ENCODE measurements around the gene FA2H. TPM values are rescaled to one million over a fixed set of nuclear protein-coding genes. Genes with fewer than 3 reads are reported as not detected.

FA2H gene
- total RNA-seq, 1 donor from 2014 or later = not detected

- DNase-seq = peak; percentile 60
- Mint-ChIP-seq H3K9me3 (no peaks in the 10 kb centered on the region), H3K27me3 (peaks cover 2% of the 10 kb centered on the region), H3K36me3 (ENCODE audit: low read depth) (no peaks in the 10 kb centered on the region), H3K4me3 (no peak overlapping the region), H3K4me1 (no peaks in the 10 kb centered on the region), H3K27ac (no peak overlapping the region)
- intact Hi-C loops (cut with micrococcal nuclease) = no loop called here
These were observed 14.4 kb downstream of the FA2H start for GRCh38 chr16:74760007-74760767.

DNA sequence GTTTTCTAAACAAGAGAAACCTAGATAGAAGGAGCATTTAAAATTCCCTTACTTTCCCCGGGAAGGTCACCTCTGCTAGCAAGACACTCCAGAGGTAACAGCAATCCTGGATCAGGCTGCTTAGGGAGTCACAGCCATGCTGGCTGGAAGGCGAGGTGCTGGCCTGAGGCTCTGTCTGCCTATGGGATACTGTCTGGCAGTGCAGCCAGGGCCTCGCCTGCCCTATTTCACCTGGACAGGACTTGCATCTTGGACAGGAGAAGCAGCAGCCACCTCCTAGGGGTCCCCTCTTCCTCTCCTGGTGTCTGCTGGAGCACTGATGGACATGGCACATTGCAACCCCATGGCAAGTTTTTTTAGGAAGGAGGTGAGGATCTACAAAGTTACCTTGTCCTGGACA, 15.1 kb downstream of the FA2H start:
- intact Hi-C loops (cut with micrococcal nuclease) = no loop called here
- H3K27me3 Mint-ChIP-seq = peaks cover 2% of the 10 kb centered on the region
- no peaks in the 10 kb centered on the region for H3K4me1 Mint-ChIP-seq

GRCh38 chr16:74758801-74759200, 15.8 kb downstream of the FA2H start:
- DNase-seq = no peak
- H3K4me3 Mint-ChIP-seq = no peak overlapping the region
- no peaks in the 10 kb centered on the region for H3K36me3 Mint-ChIP-seq (ENCODE audit: low read depth)
- H3K27ac Mint-ChIP-seq = no peak overlapping the region
- H3K27me3 Mint-ChIP-seq = peaks cover 3% of the 10 kb centered on the region
- intact Hi-C loops (cut with micrococcal nuclease) = no loop called here
- H3K4me1 Mint-ChIP-seq = no peaks in the 10 kb centered on the region
- H3K9me3 Mint-ChIP-seq = no peaks in the 10 kb centered on the region

More for the DNA sequence above, 15.1 kb downstream of the FA2H start:
- Mint-ChIP-seq H3K27ac (no peak overlapping the region), H3K9me3 (no peaks in the 10 kb centered on the region), H3K4me3 (no peak overlapping the region), H3K36me3 (ENCODE audit: low read depth) (no peaks in the 10 kb centered on the region)
- DNase-seq = no peak

- H3K9me3 Mint-ChIP-seq = no peaks in the 10 kb centered on the region
- H3K4me3 Mint-ChIP-seq = no peak overlapping the region
- no peaks in the 10 kb centered on the region for H3K36me3 Mint-ChIP-seq (ENCODE audit: low read depth)
- intact Hi-C loops (cut with micrococcal nuclease) = no loop called here
- H3K27me3 Mint-ChIP-seq = peaks cover 4% of the 10 kb centered on the region
- no peak for DNase-seq
- no peak overlapping the region for H3K27ac Mint-ChIP-seq
- H3K4me1 Mint-ChIP-seq = no peaks in the 10 kb centered on the region
These were observed 17.3 kb downstream of the FA2H start for GRCh38 chr16:74757349-74757748.

DNA sequence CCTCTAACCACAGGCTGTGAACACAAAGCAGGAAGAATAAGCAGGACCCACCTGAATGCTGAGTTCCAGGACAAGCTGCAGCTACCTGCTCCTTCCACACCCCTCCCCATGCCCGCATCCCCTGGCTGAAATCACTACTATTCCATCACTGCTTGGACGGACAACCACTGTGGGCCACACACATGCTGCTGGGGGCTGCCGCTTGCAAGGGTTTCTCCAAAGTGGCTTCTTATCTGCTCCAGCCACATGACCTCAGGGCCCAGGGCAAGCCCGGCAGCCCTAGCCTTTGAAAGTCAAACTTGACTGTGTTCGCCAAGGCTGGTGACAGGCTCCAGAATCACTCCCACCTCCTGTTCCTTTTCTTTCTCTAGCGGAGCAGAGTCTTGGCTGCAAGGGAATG, 18.4 kb downstream of the FA2H start:
- Mint-ChIP-seq H3K27me3 (peaks cover 4% of the 10 kb centered on the region), H3K4me1 (no peaks in the 10 kb centered on the region)
- intact Hi-C loops (cut with micrococcal nuclease) = no loop called here

GRCh38 chr16:74753180-74753579, 21.4 kb downstream of the FA2H start:
- no peak for DNase-seq
- Mint-ChIP-seq H3K9me3 (no peaks in the 10 kb centered on the region), H3K27ac (no peak overlapping the region), H3K27me3 (peaks cover 4% of the 10 kb centered on the region), H3K36me3 (ENCODE audit: low read depth) (no peaks in the 10 kb centered on the region), H3K4me1 (no peaks in the 10 kb centered on the region), H3K4me3 (no peak overlapping the region)
- intact Hi-C loops (cut with micrococcal nuclease) = no loop called here

More for the DNA sequence above, 18.4 kb downstream of the FA2H start:
- Mint-ChIP-seq H3K4me3 (no peak overlapping the region), H3K9me3 (no peaks in the 10 kb centered on the region), H3K27ac (no peak overlapping the region), H3K36me3 (ENCODE audit: low read depth) (no peaks in the 10 kb centered on the region)
- DNase-seq = no peak

DNA sequence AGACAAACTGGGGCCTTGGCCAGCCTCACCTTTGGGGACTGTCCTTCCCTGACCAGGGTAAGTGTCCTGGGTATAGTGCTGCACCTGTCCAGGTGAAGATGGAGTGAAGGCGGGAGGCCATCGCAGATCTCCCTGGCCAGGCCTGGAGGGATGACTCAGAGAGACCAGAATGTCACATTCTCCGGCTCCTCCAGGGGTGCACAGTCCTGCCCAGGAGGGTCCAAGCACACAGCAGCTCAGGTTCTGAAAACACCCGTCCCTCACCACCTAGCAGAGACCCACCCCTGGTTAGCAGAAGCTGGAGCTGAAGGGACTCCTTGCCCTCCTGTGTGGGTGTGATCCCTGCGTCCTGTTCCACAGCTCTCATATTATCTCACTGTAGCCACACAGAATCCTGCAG, 21.9 kb downstream of the FA2H start:
- no peak overlapping the region for H3K27ac Mint-ChIP-seq
- H3K27me3 Mint-ChIP-seq = peaks cover 4% of the 10 kb centered on the region
- H3K9me3 Mint-ChIP-seq = no peaks in the 10 kb centered on the region
- intact Hi-C loops (cut with micrococcal nuclease) = no loop called here
- H3K4me1 Mint-ChIP-seq = no peaks in the 10 kb centered on the region
- H3K36me3 Mint-ChIP-seq (ENCODE audit: low read depth) = no peaks in the 10 kb centered on the region
- no peak for DNase-seq
- H3K4me3 Mint-ChIP-seq = no peak overlapping the region

DNA sequence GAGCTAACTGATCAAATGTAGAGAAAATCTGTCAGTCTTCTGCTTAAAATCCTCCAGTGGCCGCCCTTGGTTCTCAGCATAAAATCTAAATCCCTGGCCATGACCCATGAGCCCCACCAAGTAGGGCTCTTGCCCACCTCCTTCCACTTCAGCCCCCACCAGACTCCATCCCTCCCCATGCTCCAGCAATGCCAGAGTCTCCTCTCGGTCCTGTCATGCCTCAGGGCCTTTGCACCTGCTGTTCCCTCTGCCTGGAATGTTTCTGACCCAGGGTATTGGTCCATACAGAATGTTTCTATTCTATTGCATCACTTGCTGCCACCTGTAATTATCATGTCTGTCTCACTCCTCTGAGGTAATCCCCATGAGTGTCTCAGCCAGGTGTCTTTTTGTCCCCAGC, 22.4 kb downstream of the FA2H start:
- Mint-ChIP-seq H3K27ac (no peak overlapping the region), H3K9me3 (no peaks in the 10 kb centered on the region), H3K36me3 (ENCODE audit: low read depth) (no peaks in the 10 kb centered on the region)

DNA sequence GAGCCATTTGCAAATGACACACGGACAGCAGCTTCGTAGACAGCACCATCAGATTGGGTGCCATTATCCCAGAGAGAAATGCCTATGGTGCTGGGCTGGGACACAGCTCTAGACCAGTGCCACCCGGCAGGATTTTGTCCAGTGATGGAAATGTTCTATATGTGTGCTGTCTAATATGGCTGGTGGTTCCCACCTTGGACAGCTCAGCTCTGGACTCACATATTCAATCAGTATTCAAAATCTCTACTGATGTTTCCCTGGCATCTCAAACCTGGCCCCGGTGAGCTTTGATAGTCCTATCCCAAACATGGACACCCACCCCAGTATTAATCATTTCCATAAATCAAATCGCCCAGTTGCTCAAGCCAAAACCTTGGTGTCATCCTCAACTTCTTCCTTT, 23.0 kb downstream of the FA2H start:
- Mint-ChIP-seq H3K9me3 (no peaks in the 10 kb centered on the region), H3K36me3 (ENCODE audit: low read depth) (no peaks in the 10 kb centered on the region), H3K4me3 (no peak overlapping the region), H3K27me3 (peaks cover 2% of the 10 kb centered on the region), H3K4me1 (no peaks in the 10 kb centered on the region), H3K27ac (no peak overlapping the region)
- intact Hi-C loops (cut with micrococcal nuclease) = no loop called here
- no peak for DNase-seq

More for the DNA sequence above, 22.4 kb downstream of the FA2H start:
- intact Hi-C loops (cut with micrococcal nuclease) = no loop called here
- H3K27me3 Mint-ChIP-seq = peaks cover 2% of the 10 kb centered on the region
- no peaks in the 10 kb centered on the region for H3K4me1 Mint-ChIP-seq
- no peak overlapping the region for H3K4me3 Mint-ChIP-seq
- DNase-seq = no peak

DNA sequence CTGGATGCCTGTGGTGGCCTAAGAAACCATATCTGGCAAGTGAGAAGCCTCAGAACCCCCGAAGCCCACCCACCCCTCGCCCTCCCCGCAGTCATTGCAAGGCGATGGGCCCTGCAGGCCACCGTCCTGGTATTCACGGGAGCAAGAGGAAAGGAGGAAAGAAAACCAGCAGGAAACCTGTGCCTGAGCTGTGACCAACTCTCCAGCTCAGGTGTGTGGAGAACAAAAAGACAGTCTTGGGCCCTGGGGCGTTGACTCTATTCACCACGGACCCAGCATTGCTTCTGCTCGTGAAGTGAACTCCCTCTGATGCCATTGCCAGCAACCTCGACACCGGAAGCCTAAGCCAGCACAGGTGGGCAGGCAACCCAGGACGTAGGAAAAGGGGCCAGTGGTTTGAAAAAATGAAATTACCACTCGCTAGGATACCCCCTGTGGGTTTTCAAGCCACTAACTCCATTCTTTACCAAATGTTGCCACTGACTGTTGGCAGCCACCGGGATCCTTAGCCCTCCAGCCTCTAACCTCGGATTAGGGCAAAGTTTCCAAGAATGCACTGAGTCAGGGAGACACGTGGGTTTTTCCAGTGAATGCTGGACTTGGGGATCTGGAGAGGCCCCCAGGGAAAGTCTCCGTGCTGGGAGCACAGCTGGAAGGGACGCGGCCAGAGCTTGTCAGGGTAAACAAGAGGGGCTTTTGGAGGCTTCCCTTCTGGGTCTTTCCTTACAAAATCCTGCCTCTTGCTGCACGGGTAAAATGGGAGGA, 25.1 kb downstream of the FA2H start:
- Mint-ChIP-seq H3K36me3 (ENCODE audit: low read depth) (no peaks in the 10 kb centered on the region), H3K4me1 (no peaks in the 10 kb centered on the region)

DNA sequence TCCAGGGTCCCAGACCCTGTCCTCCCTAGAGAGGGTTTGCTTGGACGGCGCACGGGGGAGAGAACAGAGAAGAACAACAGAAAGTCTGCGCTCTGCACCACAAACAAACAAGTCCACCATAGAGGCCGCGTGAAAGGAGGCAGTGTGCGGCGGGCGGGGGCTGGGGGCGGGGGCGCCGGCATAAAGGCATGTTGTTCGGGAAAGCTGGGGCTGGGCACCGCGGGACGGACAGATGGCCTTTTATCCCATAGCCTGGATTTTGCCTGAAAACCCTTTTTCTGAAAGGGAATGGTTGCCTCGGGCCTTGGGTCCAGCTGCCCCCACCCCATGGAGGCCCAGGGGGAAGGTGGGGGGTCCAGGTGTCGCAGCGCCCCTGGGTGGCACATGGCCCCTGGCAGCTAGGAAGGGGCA, 26.0 kb downstream of the FA2H start:
- H3K36me3 Mint-ChIP-seq (ENCODE audit: low read depth) = no peaks in the 10 kb centered on the region
- H3K4me3 Mint-ChIP-seq = no peak overlapping the region
- no peaks in the 10 kb centered on the region for H3K27me3 Mint-ChIP-seq
- H3K4me1 Mint-ChIP-seq = no peaks in the 10 kb centered on the region
- H3K27ac Mint-ChIP-seq = no peak overlapping the region
- H3K9me3 Mint-ChIP-seq = no peaks in the 10 kb centered on the region
- intact Hi-C loops (cut with micrococcal nuclease) = no loop called here
- DNase-seq = no peak

More for the DNA sequence above, 25.1 kb downstream of the FA2H start:
- intact Hi-C loops (cut with micrococcal nuclease) = no loop called here
- Mint-ChIP-seq H3K9me3 (no peaks in the 10 kb centered on the region), H3K27me3 (peaks cover 2% of the 10 kb centered on the region), H3K4me3 (no peak overlapping the region), H3K27ac (no peak overlapping the region)
- DNase-seq = no peak

DNA sequence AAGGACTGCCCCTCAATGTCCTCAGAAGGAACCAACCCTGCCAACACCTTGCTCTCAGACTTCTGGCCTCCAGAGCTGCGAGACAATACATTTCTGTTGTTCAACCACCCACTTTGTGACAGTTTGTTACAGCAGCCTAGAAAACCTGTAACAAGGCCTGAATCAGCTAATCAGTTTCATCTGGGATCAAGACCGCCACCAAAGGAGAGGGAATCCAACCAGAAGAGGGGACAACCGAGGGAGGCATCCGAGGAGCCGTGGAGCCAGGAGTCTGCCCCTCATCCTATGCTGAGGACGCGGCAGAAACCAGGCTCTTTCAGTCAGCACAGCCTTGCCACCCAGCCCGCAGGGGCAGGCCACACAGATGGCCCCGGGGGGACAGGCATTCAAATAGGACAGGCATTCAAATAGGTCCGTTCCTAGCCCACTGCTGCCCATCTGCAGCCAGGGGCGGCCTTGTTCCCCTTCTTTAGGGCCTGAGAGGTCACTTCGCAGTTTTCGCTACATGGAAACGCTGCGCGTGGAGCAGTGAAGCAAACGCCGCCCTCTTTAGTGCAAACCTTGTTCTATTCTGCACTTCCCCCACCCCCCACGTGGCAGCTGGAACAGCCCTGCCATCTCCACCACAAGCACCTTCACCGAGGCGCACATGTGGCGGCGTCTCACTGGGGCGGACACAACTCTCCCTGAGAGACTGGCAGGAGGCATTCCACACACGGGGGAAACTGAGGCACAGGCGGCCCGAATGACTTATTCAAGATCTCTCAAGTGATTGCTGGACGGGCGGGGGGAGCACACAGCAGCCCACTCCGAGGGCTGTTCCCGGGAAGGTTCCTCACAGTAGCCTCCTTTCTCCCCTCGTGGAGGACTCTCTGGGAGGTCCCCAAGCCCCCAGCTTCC, 26.7 kb downstream of the FA2H start:
- H3K4me1 Mint-ChIP-seq = no peaks in the 10 kb centered on the region
- H3K4me3 Mint-ChIP-seq = no peak overlapping the region
- no peak overlapping the region for H3K27ac Mint-ChIP-seq
- H3K27me3 Mint-ChIP-seq = no peaks in the 10 kb centered on the region
- intact Hi-C loops (cut with micrococcal nuclease) = no loop called here
- DNase-seq = no peak
- H3K9me3 Mint-ChIP-seq = no peaks in the 10 kb centered on the region
- H3K36me3 Mint-ChIP-seq (ENCODE audit: low read depth) = no peaks in the 10 kb centered on the region

DNA sequence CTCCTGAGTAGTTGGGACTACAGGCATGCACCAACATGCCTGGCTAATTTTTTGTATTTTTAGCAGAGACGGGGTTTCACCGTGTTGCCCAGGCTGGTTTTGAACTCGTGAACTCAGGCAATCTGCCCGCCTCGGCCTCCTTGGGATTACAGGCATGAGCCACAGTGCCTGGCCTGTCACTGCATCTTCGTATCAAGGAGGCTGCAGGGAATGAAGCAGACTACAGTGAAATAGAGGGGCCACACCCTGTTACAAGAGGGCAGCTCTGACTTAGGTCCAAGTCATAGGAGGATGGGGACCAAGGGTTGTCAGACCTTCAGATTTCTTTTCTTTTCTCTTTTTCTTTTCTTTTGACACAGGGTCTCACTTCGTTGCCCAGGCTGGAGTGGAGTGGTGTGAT, 28.7 kb downstream of the FA2H start:
- intact Hi-C loops (cut with micrococcal nuclease) = no loop called here
- peaks cover 2% of the 10 kb centered on the region for H3K4me1 Mint-ChIP-seq
- H3K9me3 Mint-ChIP-seq = no peaks in the 10 kb centered on the region
- no peak overlapping the region for H3K27ac Mint-ChIP-seq
- H3K4me3 Mint-ChIP-seq = no peak overlapping the region
- no peaks in the 10 kb centered on the region for H3K36me3 Mint-ChIP-seq (ENCODE audit: low read depth)
- DNase-seq = no peak
- H3K27me3 Mint-ChIP-seq = no peaks in the 10 kb centered on the region
